T-helper 2 cell treated with Interferon-gamma antibody and Interleukin-4, amounts not matched to agents 5 μg/mL and 100 μg/mL, for 36 hours (primary cell): ENCODE data around the gene SHMT2.

Source experiments
- DNase-seq: peaks from one replicate; pipeline ENCODE4 v3.0.0; 2021; ENCODE audit warnings: low spot score
- H3K27ac Mint-ChIP-seq: one replicate; pipeline ENCODE4 v1.8.0; 2021; ENCODE audit warnings: mild to moderate bottlenecking, mixed read lengths
- H3K27me3 Mint-ChIP-seq: one replicate; pipeline ENCODE4 v1.8.0; 2021; ENCODE audit warnings: low read depth, mixed read lengths
- H3K36me3 Mint-ChIP-seq: one replicate; pipeline ENCODE4 v1.8.0; 2021; ENCODE audit warnings: low read depth, mixed read lengths
- H3K4me1 Mint-ChIP-seq: one replicate; pipeline ENCODE4 v1.8.0; 2021; ENCODE audit warnings: low read depth, mixed read lengths
- H3K4me3 Mint-ChIP-seq: one replicate; pipeline ENCODE4 v1.8.0; 2022; ENCODE audit warnings: mild to moderate bottlenecking, moderate library complexity, mixed read lengths
- H3K9me3 Mint-ChIP-seq: one replicate; pipeline ENCODE4 v1.8.0; 2021; ENCODE audit warnings: mixed read lengths

SHMT2 gene

DNA sequence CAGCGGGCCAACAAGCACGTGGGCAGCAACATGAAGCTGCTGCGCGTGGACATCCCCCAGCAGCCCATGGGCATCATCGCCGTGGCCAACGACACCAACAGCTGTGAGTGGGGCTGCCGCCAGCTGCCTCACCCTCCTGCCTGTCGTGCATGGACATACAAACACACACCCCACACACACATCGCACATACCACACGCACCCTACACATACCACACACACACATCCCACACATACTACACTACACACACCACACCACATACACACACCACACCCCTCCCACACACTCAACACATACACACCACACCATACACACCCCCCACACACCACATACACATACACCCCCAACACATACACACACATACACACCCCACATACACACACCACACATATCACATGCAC is 38.1 kb upstream of the SHMT2 start:
- Mint-ChIP-seq H3K27me3 (no peaks in the 10 kb centered on the region), H3K4me3 (no peak overlapping the region), H3K27ac (no peak overlapping the region), H3K9me3 (no peaks in the 10 kb centered on the region), H3K4me1 (no peaks in the 10 kb centered on the region), H3K36me3 (no peaks in the 10 kb centered on the region)
- DNase-seq, result no peak

DNA sequence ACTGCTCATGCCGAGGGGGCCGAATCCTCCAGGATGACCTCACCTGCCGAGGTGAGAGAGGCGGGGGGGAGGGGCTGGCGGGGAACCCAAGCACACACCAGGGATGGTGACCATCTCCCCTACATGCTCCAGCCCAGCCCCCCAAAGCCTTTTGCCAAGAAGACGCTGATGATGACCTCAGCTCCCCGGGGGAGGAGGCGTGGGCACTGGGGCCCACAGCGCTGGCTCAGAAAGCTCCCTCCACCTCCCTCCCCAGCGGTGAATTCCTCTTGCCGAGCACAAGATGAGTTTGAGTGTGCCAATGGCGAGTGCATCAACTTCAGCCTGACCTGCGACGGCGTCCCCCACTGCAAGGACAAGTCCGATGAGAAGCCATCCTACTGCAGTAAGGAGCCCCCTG is 36.6 kb upstream of the SHMT2 start:
- no peaks in the 10 kb centered on the region for H3K36me3 Mint-ChIP-seq
- H3K4me3 Mint-ChIP-seq, result no peak overlapping the region
- no peak for DNase-seq
- H3K27ac Mint-ChIP-seq, result no peak overlapping the region
- no peaks in the 10 kb centered on the region for H3K27me3 Mint-ChIP-seq
- H3K4me1 Mint-ChIP-seq, result no peaks in the 10 kb centered on the region
- H3K9me3 Mint-ChIP-seq, result no peaks in the 10 kb centered on the region

DNA sequence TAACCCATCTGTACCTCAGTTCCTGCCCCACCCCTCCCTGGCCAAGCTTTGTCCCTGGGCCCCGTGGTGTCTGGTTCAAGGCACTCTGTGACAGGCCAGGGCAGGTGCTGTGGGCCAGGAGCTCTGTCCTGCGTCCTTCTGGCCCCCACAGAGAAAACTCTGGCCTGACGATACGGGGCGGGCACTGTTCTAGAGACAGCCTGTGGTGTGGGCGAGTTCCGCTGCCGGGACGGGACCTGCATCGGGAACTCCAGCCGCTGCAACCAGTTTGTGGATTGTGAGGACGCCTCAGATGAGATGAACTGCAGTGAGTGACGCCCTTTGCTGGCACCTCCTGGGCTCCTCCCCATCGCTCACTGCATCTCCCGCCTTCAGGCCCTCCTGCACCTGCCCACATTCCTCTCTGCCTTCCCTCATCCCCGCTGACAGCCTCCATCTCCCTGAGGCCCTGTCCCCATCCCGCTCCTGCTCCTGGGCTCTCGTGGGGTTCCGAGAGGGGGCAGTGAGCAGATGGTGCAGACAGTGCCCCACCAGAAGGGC is 35.7 kb upstream of the SHMT2 start:
- Mint-ChIP-seq H3K4me3 (no peak overlapping the region), H3K27ac (no peak overlapping the region), H3K4me1 (no peaks in the 10 kb centered on the region), H3K36me3 (no peaks in the 10 kb centered on the region), H3K9me3 (no peaks in the 10 kb centered on the region), H3K27me3 (no peaks in the 10 kb centered on the region)
- no peak for DNase-seq

DNA sequence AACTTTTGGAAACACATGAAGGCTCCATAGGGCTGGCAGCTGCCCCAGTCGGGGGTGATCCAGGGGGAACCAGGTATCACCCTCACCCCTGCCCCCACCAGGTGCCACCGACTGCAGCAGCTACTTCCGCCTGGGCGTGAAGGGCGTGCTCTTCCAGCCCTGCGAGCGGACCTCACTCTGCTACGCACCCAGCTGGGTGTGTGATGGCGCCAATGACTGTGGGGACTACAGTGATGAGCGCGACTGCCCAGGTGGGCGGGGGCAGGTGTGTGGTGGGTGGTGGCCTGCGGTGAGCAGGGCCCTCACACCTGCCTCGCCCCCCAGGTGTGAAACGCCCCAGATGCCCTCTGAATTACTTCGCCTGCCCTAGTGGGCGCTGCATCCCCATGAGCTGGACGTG is 35.3 kb upstream of the SHMT2 start:
- Mint-ChIP-seq H3K27ac (no peak overlapping the region), H3K9me3 (no peaks in the 10 kb centered on the region), H3K27me3 (no peaks in the 10 kb centered on the region), H3K36me3 (no peaks in the 10 kb centered on the region), H3K4me1 (no peaks in the 10 kb centered on the region), H3K4me3 (no peak overlapping the region)
- no peak for DNase-seq

DNA sequence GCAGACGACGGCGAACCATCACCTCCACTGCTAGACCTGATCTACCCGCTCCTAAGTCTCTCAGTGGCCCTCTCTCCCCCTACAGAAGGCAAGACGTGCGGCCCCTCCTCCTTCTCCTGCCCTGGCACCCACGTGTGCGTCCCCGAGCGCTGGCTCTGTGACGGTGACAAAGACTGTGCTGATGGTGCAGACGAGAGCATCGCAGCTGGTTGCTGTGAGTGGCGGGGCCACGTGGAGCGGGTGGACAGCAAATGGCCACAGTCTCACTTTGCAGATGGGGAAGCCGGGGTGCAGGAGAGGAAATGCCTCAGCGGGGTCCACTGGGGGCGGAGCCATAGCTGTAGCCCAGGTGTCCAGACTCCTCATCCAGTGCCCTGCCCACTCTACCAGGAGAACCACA is 34.3 kb upstream of the SHMT2 start:
- H3K36me3 Mint-ChIP-seq, result no peaks in the 10 kb centered on the region
- DNase-seq, result no peak
- H3K27ac Mint-ChIP-seq, result no peak overlapping the region
- no peaks in the 10 kb centered on the region for H3K9me3 Mint-ChIP-seq
- no peaks in the 10 kb centered on the region for H3K27me3 Mint-ChIP-seq
- H3K4me1 Mint-ChIP-seq, result no peaks in the 10 kb centered on the region
- no peak overlapping the region for H3K4me3 Mint-ChIP-seq

DNA sequence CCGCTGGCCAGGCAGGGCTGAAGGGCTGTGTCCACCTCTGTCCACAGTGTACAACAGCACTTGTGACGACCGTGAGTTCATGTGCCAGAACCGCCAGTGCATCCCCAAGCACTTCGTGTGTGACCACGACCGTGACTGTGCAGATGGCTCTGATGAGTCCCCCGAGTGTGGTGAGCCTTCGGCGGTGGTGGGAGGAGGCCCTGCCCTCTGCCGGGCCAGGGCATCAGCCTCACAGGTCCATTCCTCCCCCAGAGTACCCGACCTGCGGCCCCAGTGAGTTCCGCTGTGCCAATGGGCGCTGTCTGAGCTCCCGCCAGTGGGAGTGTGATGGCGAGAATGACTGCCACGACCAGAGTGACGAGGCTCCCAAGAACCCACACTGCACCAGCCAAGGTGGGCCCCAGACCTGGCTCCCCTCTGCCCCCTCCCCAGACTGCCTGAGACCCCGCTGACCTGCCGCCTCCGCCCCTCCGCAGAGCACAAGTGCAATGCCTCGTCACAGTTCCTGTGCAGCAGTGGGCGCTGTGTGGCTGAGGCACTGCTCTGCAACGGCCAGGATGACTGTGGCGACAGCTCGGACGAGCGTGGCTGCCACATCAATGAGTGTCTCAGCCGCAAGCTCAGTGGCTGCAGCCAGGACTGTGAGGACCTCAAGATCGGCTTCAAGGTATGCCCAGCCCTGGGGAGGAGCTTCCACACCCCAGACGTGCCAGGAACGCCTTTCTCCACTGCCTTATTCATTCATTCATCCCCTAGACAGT is 33.7 kb upstream of the SHMT2 start:
- Mint-ChIP-seq H3K4me3 (no peak overlapping the region), H3K27ac (no peak overlapping the region), H3K9me3 (no peaks in the 10 kb centered on the region), H3K36me3 (no peaks in the 10 kb centered on the region), H3K27me3 (no peaks in the 10 kb centered on the region), H3K4me1 (no peaks in the 10 kb centered on the region)
- no peak for DNase-seq

DNA sequence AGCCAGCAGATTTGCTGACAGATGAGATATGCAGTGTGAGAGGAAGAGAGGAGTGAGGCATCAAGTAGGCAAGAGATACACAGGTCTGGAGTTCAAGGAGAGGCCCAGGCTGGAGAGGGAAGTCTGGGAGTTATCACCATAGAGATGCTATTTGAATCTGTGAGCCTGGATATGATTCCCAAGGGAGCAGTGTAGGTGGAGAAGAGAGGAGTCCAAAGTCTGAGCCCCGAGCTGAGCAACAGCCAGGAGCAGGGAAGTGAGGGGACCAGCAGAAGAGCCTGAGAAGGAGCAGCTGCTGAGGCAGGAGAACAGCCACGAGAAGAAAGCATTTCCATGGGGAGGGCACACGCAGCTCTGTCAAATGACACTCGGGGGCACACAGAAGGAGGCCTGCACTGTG is 33.1 kb upstream of the SHMT2 start:
- Mint-ChIP-seq H3K4me1 (no peaks in the 10 kb centered on the region), H3K9me3 (no peaks in the 10 kb centered on the region), H3K27me3 (no peaks in the 10 kb centered on the region), H3K36me3 (no peaks in the 10 kb centered on the region), H3K27ac (no peak overlapping the region), H3K4me3 (no peak overlapping the region)
- DNase-seq, result no peak

DNA sequence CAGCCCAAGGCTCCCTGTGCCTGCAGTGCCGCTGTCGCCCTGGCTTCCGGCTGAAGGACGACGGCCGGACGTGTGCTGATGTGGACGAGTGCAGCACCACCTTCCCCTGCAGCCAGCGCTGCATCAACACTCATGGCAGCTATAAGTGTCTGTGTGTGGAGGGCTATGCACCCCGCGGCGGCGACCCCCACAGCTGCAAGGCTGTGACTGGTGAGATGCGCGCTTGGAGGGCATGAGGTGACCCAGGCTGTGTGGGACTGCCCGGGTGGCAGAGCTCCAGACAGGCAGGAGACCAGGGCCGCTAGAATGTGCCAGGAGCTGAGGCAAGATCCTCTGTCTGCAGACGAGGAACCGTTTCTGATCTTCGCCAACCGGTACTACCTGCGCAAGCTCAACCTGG is 32.6 kb upstream of the SHMT2 start:
- no peak overlapping the region for H3K4me3 Mint-ChIP-seq
- no peaks in the 10 kb centered on the region for H3K4me1 Mint-ChIP-seq

DNA sequence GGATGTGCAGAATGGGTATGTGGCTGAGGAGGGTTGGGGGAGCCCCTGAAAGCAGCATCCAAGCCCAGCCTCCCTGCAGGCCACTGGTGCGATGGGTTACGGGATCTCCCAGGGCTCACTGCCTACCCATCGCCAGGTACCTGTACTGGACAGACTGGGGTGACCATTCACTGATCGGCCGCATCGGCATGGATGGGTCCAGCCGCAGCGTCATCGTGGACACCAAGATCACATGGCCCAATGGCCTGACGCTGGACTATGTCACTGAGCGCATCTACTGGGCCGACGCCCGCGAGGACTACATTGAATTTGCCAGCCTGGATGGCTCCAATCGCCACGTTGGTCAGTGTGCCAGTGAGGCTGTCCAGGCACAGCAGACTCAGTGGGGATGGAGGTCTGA is 31.2 kb upstream of the SHMT2 start:
- Mint-ChIP-seq H3K27ac (no peak overlapping the region), H3K9me3 (no peaks in the 10 kb centered on the region), H3K4me1 (no peaks in the 10 kb centered on the region), H3K36me3 (no peaks in the 10 kb centered on the region), H3K27me3 (no peaks in the 10 kb centered on the region), H3K4me3 (no peak overlapping the region)
- no peak for DNase-seq

More for the DNA sequence above, 32.6 kb upstream of the SHMT2 start:
- no peak for DNase-seq
- no peaks in the 10 kb centered on the region for H3K9me3 Mint-ChIP-seq
- no peaks in the 10 kb centered on the region for H3K36me3 Mint-ChIP-seq
- no peak overlapping the region for H3K27ac Mint-ChIP-seq
- no peaks in the 10 kb centered on the region for H3K27me3 Mint-ChIP-seq

DNA sequence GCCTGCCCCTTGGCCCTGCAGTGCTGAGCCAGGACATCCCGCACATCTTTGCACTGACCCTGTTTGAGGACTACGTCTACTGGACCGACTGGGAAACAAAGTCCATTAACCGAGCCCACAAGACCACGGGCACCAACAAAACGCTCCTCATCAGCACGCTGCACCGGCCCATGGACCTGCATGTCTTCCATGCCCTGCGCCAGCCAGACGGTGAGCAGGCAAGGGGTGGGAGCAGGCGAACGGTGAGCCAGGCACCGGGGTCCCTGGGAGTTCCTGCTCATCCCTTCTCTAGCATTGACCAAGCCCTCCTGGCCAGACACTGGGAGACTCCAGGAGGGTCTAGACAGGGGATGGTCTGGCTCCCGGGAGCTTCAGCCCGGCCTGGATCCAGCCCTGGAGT is 30.3 kb upstream of the SHMT2 start:
- Mint-ChIP-seq H3K4me1 (no peaks in the 10 kb centered on the region), H3K27ac (no peak overlapping the region), H3K36me3 (no peaks in the 10 kb centered on the region), H3K27me3 (no peaks in the 10 kb centered on the region), H3K4me3 (no peak overlapping the region), H3K9me3 (no peaks in the 10 kb centered on the region)
- DNase-seq, result no peak

DNA sequence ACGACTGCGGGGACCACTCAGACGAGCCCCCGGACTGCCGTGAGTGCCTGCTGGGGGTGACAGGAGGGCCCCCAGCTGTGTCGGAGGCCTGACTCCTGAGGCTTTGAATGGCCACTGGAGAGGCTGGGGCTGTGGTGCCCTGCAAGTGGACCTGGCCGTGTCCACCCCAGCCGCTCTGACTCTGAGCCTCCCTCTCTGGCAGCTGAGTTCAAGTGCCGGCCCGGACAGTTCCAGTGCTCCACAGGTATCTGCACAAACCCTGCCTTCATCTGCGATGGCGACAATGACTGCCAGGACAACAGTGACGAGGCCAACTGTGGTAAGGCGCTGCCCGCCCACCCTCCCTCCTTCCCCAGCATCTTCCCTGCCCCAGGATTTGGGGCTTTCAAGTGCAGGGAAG is 29.0 kb upstream of the SHMT2 start:
- H3K27me3 Mint-ChIP-seq, result no peaks in the 10 kb centered on the region
- no peaks in the 10 kb centered on the region for H3K4me1 Mint-ChIP-seq
- no peaks in the 10 kb centered on the region for H3K9me3 Mint-ChIP-seq
- no peaks in the 10 kb centered on the region for H3K36me3 Mint-ChIP-seq
- H3K4me3 Mint-ChIP-seq, result no peak overlapping the region
- no peak for DNase-seq
- no peak overlapping the region for H3K27ac Mint-ChIP-seq

DNA sequence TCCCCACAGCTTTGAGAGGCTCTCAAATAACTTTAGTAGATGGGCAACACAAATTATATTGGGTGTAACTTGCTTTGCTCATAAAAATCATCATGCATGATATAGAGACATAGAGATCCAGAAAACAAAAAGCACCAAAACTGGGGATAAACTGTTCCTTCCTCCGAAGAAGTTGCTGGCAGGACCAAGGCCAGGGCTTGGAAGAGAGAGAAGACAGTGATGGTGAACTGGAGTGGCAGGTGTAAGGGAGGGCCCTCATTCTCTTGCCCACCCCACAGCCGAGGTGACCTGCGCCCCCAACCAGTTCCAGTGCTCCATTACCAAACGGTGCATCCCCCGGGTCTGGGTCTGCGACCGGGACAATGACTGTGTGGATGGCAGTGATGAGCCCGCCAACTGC is 28.3 kb upstream of the SHMT2 start:
- H3K27me3 Mint-ChIP-seq, result no peaks in the 10 kb centered on the region
- no peaks in the 10 kb centered on the region for H3K36me3 Mint-ChIP-seq
- H3K4me3 Mint-ChIP-seq, result no peak overlapping the region
- H3K27ac Mint-ChIP-seq, result no peak overlapping the region
- no peaks in the 10 kb centered on the region for H3K4me1 Mint-ChIP-seq
- H3K9me3 Mint-ChIP-seq, result no peaks in the 10 kb centered on the region
- DNase-seq, result no peak

DNA sequence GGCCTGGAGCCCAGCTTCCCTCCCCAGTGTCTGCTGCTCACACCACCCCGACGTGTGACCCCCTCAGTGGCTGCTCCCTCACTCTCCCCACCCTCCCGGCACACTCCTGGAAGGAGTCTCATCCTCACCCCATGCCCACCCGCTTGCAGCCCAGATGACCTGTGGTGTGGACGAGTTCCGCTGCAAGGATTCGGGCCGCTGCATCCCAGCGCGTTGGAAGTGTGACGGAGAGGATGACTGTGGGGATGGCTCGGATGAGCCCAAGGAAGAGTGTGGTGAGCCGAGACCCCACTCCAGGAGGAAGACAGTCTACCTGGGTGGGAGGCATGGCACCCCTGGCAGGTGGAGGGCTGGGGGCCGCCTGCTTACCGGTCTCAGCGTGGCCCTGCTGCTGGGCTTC is 27.9 kb upstream of the SHMT2 start:
- Mint-ChIP-seq H3K4me1 (no peaks in the 10 kb centered on the region), H3K27me3 (no peaks in the 10 kb centered on the region), H3K27ac (no peak overlapping the region), H3K36me3 (no peaks in the 10 kb centered on the region), H3K4me3 (no peak overlapping the region), H3K9me3 (no peaks in the 10 kb centered on the region)
- DNase-seq, result no peak

DNA sequence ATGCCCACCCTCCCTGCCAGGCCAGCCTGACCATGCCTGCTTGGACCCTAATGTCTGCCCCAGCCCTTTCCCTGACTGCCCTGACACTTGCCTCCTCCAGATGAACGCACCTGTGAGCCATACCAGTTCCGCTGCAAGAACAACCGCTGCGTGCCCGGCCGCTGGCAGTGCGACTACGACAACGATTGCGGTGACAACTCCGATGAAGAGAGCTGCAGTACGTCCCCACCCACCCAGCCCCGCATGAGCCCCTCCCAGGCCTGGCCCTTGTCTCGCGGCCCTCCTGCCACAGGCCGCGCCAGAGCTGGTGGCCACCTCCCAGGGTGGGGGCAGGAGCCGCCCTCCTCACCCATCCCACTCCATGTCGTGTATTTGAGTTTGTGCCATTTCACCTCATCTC is 27.2 kb upstream of the SHMT2 start:
- no peaks in the 10 kb centered on the region for H3K4me1 Mint-ChIP-seq
- H3K9me3 Mint-ChIP-seq, result no peaks in the 10 kb centered on the region
- H3K4me3 Mint-ChIP-seq, result no peak overlapping the region
- no peak overlapping the region for H3K27ac Mint-ChIP-seq
- no peaks in the 10 kb centered on the region for H3K27me3 Mint-ChIP-seq
- no peak for DNase-seq
- no peaks in the 10 kb centered on the region for H3K36me3 Mint-ChIP-seq

DNA sequence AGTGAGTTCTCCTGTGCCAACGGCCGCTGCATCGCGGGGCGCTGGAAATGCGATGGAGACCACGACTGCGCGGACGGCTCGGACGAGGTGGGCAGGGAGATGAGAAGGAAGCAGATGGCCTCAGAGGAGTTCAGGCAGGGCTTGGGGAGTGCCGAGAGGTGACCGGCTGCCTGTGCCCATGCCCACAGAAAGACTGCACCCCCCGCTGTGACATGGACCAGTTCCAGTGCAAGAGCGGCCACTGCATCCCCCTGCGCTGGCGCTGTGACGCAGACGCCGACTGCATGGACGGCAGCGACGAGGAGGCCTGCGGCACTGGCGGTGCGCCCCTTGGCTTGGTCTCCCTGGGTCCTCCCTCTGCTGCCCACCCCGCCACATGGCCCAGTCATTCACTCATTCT is 26.3 kb upstream of the SHMT2 start:
- H3K27me3 Mint-ChIP-seq, result no peaks in the 10 kb centered on the region

More for the DNA sequence above, 26.3 kb upstream of the SHMT2 start:
- H3K9me3 Mint-ChIP-seq, result no peaks in the 10 kb centered on the region
- H3K36me3 Mint-ChIP-seq, result no peaks in the 10 kb centered on the region
- no peaks in the 10 kb centered on the region for H3K4me1 Mint-ChIP-seq
- H3K4me3 Mint-ChIP-seq, result no peak overlapping the region
- no peak overlapping the region for H3K27ac Mint-ChIP-seq
- DNase-seq, result no peak
